Gastroesophageal sphincter (tissue), 3 donors: ENCODE results near the gene ZDHHC17.
A peak's percentile ranks its signal among the peaks of the same experiment; 100 is the strongest.

Source experiments
- POLR2A ChIP-seq, 2 donors: fragments of 450-650 bp; IDR thresholded peaks; one replicate each; pipeline ENCODE4 v1.6.1; 2017; ENCODE audit warnings: antibody characterized with exemption in 2 of 2, mild to moderate bottlenecking in 2 of 2, moderate library complexity in 1 of 2
- TF ChIP-seq, protein P1 (sequence below), 4 experiments: fragments of 200-600 bp in 2 of 4; fragments of 450-650 bp in 2 of 4; sonication (generic) in 1 of 4; IDR thresholded peaks; one replicate each; pipeline ENCODE4 v1.5.1; 2017 to 2019; ENCODE audit warnings: antibody characterized with exemption in 4 of 4, mild to moderate bottlenecking in 2 of 4, moderate library complexity in 2 of 4

DNA sequence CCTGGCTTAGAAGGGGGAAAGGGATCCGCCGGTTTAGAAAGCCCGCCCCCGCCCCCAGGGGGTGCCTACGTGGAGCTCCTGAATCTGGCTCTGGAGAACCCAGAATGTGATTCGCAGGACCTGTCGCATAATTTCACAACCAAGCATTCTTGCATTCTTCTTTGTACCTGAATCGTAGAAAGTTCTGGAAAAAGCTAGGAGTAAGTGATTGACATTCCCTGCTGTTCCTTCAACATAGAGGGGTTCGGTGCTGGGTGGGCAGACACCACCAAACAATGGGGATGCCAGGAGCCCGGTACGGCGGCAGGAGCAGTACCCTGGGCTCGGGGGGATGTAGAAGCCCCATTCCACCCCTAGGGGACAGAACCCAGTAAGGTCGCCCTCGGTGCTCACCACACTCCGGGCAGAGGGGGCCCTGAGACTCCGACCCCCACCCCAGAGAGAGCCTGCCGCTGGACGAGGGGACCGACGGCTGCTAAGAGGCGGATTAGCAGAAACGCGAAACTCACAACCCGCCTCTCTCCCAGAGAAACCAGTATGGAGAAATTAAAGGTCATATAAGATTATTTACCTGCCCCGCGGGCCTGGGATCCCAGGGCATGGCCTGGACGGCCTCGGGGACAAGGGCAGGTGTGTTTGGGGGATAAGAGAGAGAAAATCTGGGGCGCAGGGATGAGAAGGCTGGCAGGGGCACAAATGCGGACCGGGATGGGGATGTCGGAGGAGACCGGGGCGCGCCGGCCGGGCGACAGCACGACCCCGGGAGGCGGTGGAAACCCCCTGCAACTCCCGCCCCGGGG, 114.4 kb downstream of the ZDHHC17 start:
- TF ChIP-seq, protein P1, sequence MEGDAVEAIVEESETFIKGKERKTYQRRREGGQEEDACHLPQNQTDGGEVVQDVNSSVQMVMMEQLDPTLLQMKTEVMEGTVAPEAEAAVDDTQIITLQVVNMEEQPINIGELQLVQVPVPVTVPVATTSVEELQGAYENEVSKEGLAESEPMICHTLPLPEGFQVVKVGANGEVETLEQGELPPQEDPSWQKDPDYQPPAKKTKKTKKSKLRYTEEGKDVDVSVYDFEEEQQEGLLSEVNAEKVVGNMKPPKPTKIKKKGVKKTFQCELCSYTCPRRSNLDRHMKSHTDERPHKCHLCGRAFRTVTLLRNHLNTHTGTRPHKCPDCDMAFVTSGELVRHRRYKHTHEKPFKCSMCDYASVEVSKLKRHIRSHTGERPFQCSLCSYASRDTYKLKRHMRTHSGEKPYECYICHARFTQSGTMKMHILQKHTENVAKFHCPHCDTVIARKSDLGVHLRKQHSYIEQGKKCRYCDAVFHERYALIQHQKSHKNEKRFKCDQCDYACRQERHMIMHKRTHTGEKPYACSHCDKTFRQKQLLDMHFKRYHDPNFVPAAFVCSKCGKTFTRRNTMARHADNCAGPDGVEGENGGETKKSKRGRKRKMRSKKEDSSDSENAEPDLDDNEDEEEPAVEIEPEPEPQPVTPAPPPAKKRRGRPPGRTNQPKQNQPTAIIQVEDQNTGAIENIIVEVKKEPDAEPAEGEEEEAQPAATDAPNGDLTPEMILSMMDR (IDR thresholded peaks at IDR 0.05), result peak in 2 of 4 experiments; percentile 6 to 52
- TF ChIP-seq POLR2A (IDR thresholded peaks at IDR 0.05), result no peak
